ENCODE results near the gene ZNF711. TPM values are rescaled to one million over a fixed set of nuclear protein-coding genes. Genes with fewer than 3 reads are reported as not detected.
"Not testable (repeated sequence)": the region's sequence is repeated elsewhere in the genome, so short reads cannot be mapped to it uniquely, and the experiment has no call there.

ZNF711 gene
- total RNA-seq, 4 donors from 2014 or later: 0.38 to 2.5 (median 1.7) TPM

DNA sequence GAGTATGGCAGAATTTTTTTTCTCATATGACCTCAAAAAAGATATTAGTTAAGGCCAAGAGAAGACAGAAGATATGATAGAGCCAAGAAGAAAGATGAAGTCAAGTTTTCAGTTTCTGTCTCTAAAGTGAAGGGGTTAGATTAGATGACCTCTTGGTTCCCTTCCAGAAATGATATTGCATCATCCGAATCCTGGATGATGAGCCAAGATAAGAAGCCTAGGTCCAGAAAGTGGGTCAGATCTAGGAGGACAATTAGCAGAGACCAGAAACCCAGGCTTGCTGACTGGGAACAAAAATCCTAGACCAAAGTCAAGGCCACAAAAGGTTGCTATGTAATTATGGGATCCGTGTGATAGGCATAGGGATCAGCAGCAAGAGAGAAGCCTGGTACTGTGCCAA lies 20.4 kb upstream of the ZNF711 start:
- no peak for TF ChIP-seq CTCF (IDR thresholded peaks at IDR 0.05)
- ATAC-seq (ENCODE audit: low FRiP score) (no peak), DNase-seq (ENCODE audit: low spot score) (no peak)

- DNase-seq (ENCODE audit: low spot score): no peak
- TF ChIP-seq CTCF (IDR thresholded peaks at IDR 0.05): no peak
- no peak for ATAC-seq (ENCODE audit: low FRiP score)
Observed at GRCh38 chrX:85243155-85243554, 636 bp upstream of the ZNF711 start.

GRCh38 chrX:85244450-85245211 lies 840 bp downstream of the ZNF711 start:
- ATAC-seq (ENCODE audit: low FRiP score) (peak; percentile 39), DNase-seq (ENCODE audit: low spot score) (no peak)
- no peak for TF ChIP-seq CTCF (IDR thresholded peaks at IDR 0.05)

DNA sequence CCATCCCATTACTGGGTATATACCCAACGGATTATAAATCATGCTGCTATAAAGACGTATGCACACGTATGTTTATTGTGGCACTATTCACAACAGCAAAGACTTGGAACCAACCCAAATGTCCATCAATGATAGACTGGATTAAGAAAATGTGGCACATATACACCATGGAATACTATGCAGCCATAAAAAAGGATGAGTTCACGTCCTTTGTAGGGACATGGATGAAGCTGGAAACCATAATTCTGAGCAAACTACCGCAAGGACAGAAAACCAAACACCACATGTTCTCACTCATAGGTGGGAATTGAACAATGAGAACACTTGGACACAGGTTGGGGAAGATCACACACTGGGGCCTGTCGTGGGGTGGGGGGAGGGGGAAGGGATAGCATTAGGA lies 41.5 kb downstream of the ZNF711 start:
- ATAC-seq (ENCODE audit: low FRiP score); DNase-seq (ENCODE audit: low spot score): not testable (repeated sequence)

DNA sequence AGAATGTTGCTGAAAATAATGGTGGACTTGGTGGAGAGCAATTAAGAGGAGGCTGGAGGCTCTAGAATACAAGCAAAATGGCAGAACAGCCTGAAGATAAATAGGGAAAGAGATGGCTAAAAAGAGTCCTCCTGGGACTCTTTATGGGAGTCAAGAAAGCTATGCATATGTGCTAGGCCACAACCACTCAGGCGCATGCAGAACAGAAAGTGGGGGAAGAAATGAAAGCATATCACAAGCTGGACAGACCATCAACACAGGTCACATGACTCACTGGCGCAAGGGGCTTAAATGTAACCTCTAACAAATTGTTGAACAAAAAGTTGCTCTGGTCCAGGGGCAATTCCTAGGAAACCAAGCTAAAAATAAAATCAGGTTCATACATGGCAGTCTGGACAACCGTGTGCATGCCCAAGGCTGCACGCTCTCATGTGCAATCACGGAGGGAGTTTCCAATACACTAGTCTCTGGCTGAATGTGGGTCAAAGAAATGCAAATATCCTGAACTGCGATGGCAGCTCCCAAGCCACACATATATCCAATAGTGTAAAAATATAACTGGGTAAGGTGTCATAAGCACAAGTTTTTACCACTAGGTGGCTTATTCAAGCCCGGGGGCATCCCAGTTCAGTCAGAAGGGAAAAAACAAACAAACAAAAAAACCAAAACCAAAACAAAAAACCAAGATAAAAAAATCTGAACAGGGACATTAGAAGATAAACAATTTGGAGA lies 45.4 kb downstream of the ZNF711 start:
- ATAC-seq (ENCODE audit: low FRiP score) (no peak), DNase-seq (ENCODE audit: low spot score) (no peak)
- no peak for TF ChIP-seq CTCF (IDR thresholded peaks at IDR 0.05)

DNA sequence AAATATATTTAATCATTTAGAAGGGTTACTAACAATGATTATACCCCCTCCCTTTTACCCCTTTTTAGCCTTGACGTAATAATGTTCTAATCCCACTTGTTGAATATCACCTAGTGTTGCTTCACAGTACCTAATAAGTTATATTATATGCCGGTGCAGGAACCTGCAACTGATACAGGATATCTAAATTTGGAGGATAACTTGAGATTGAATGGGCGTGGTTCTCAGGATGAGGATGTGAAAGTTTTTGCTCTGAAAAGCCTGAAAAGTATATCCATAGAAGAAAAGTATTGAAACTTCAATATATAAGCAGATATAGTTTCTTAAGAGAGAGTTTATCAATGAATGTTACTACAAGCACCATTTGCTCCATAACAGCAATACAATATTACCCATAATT lies 59.8 kb downstream of the ZNF711 start:
- DNase-seq (ENCODE audit: low spot score) (no peak), ATAC-seq (ENCODE audit: low FRiP score) (no peak)
- TF ChIP-seq CTCF (IDR thresholded peaks at IDR 0.05): no peak

DNA sequence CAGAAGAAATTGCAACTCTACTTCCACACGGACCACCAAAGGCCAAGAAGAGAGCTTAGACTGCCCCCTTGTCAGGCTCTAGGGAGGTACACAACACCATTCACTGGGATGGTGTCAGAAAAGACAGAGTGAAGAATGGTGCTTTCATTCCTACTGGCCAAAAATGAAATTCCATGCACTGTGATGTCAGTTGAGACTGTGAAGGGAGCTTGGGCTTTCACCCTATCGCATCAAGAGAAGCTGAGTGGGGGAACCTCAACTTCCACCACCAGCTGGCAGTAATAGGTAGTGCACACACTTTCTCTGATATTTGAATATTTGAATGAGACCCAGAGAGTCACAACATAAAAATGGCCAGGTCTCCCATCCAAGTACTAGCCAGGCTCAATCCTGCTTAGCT lies 65.9 kb downstream of the ZNF711 start:
- DNase-seq (ENCODE audit: low spot score) (no peak), ATAC-seq (ENCODE audit: low FRiP score) (no peak)
- TF ChIP-seq CTCF (IDR thresholded peaks at IDR 0.05): no peak

- not testable (repeated sequence) for DNase-seq (ENCODE audit: low spot score); ATAC-seq (ENCODE audit: low FRiP score)
Observed at GRCh38 chrX:85311348-85311747, 67.6 kb downstream of the ZNF711 start.

Data from omental fat pad (tissue), 4 donors.